ENCODE results near the gene WNT2B. TPM values are rescaled to one million over a fixed set of nuclear protein-coding genes. Genes with fewer than 3 reads are reported as not detected.

The WNT2B gene
- total RNA-seq, 6 experiments from 2014 or later = 0.20 to 0.68 (median 0.37) TPM

- Histone ChIP-seq H3K27ac (no peak overlapping the region), H3K4me3 (no peak overlapping the region), H3K9me3 (no peaks in the 10 kb centered on the region), H3K27me3 (peaks cover 4 to 14% of the 10 kb centered on the region in 2 donors), H3K36me3 (no peaks in the 10 kb centered on the region), H3K4me1 (peaks cover 0 to 8% (median 1%) of the 10 kb centered on the region in 4 donors)
- intact Hi-C loops (cut with DNase I) = no loop called here
- WGBS (ENCODE audit: insufficient coverage, low coverage, low lambda C conversion rate, missing lambda C conversion rate) = 50% methylated on average over 4 of the region's 9 CpGs
- ATAC-seq (no peak), DNase-seq (no peak)
- no peak for TF ChIP-seq CTCF (IDR thresholded peaks at IDR 0.05)
- no peak for TF ChIP-seq POLR2A (IDR thresholded peaks at IDR 0.05)
Observed at GRCh38 chr1:112513112-112513870, 4.5 kb downstream of the WNT2B start.

- intact Hi-C loops (cut with DNase I) = no loop called here
Observed at GRCh38 chr1:112514901-112515300, 6.1 kb downstream of the WNT2B start.

GRCh38 chr1:112515311-112516009, 6.7 kb downstream of the WNT2B start:
- 37% methylated on average over 2 of the region's 2 CpGs for WGBS (ENCODE audit: insufficient coverage, low coverage, low lambda C conversion rate, missing lambda C conversion rate)
- Histone ChIP-seq H3K36me3 (no peaks in the 10 kb centered on the region), H3K9me3 (no peaks in the 10 kb centered on the region), H3K4me3 (no peak overlapping the region), H3K27me3 (no peaks in the 10 kb centered on the region), H3K27ac (no peak overlapping the region), H3K4me1 (no peaks in the 10 kb centered on the region)
- TF ChIP-seq CTCF (IDR thresholded peaks at IDR 0.05) (no peak), POLR2A (IDR thresholded peaks at IDR 0.05) (no peak)
- DNase-seq (no peak), ATAC-seq (peak in 3 of 4 donors; percentile 44 to 91 (median 54))
- intact Hi-C loops (cut with DNase I) = no loop called here

More at GRCh38 chr1:112514901-112515300, 6.1 kb downstream of the WNT2B start:
- ATAC-seq (no peak), DNase-seq (no peak)
- no peaks in the 10 kb centered on the region for H3K4me1 ChIP-seq
- TF ChIP-seq CTCF (IDR thresholded peaks at IDR 0.05) (no peak), POLR2A (IDR thresholded peaks at IDR 0.05) (no peak)
- H3K27me3 ChIP-seq = no peaks in the 10 kb centered on the region
- H3K9me3 ChIP-seq = no peaks in the 10 kb centered on the region
- H3K27ac ChIP-seq = no peak overlapping the region
- H3K4me3 ChIP-seq = no peak overlapping the region
- WGBS (ENCODE audit: insufficient coverage, low coverage, low lambda C conversion rate, missing lambda C conversion rate) = 100% methylated on average over 4 of the region's 12 CpGs
- no peaks in the 10 kb centered on the region for H3K36me3 ChIP-seq

GRCh38 chr1:112516141-112516540, 7.4 kb downstream of the WNT2B start:
- ATAC-seq (no peak), DNase-seq (no peak)
- no peak overlapping the region for H3K27ac ChIP-seq
- H3K4me3 ChIP-seq = no peak overlapping the region
- H3K36me3 ChIP-seq = no peaks in the 10 kb centered on the region
- H3K27me3 ChIP-seq = no peaks in the 10 kb centered on the region
- no peaks in the 10 kb centered on the region for H3K4me1 ChIP-seq
- TF ChIP-seq CTCF (IDR thresholded peaks at IDR 0.05) = no peak
- no peak for TF ChIP-seq POLR2A (IDR thresholded peaks at IDR 0.05)
- H3K9me3 ChIP-seq = no peaks in the 10 kb centered on the region
- intact Hi-C loops (cut with DNase I) = no loop called here
- whole genome bisulfite sequencing (ENCODE audit: insufficient coverage, low coverage, low lambda C conversion rate, missing lambda C conversion rate) = 93% methylated on average over 5 of the region's 14 CpGs
